K562 (cell line): Measurements from ENCODE around the gene FSTL4.

Experiments
- BCOR ChIP-seq: fragments of 450-650 bp; IDR thresholded peaks from 2 replicates; pipeline ENCODE4 v1.6.1; 2016
- NR2F6 ChIP-seq: fragments of 450-650 bp; formaldehyde crosslinking; IDR thresholded peaks from 2 replicates; pipeline ENCODE4 v1.4.0; 2020; ENCODE audit warnings: mild to moderate bottlenecking
- POLR2A ChIP-seq: fragments of 450-650 bp; conservative IDR thresholded peaks from 2 replicates; pipeline ENCODE4 v1.6.1; 2016
- POLR3G ChIP-seq: IDR thresholded peaks from 2 replicates; pipeline ENCODE4 v1.6.1; 2011; ENCODE audit not compliant: insufficient read length, insufficient replicate concordance; ENCODE audit errors: extremely low read depth
- RAD21 ChIP-seq, 2 experiments: fragments of 250-450 bp in 1 of 2; fragments of 450-650 bp in 1 of 2; sonication (Bioruptor Pico) in 1 of 2; formaldehyde crosslinking in 1 of 2; IDR thresholded peaks in 1 of 2; conservative IDR thresholded peaks in 1 of 2; 2 replicates each; pipeline versions ENCODE4 v1.4.0 to v1.8.0; 2020 to 2022; ENCODE audit warnings: mild to moderate bottlenecking in 2 of 2, moderate library complexity in 1 of 2
- TF ChIP-seq, protein P1 (sequence below), 3 experiments: IDR thresholded peaks in 2 of 3; conservative IDR thresholded peaks in 1 of 3; 2 replicates each; pipeline ENCODE4 v1.5.1; 2011 to 2012; ENCODE audit warnings: low read length in 3 of 3, mild to moderate bottlenecking in 3 of 3, control low read depth in 2 of 3, improper control_type of control experiment in 1 of 3, inconsistent platforms in 1 of 3, low read depth in 1 of 3, mixed read lengths in 1 of 3, moderate library complexity in 1 of 3; ENCODE audit not compliant: insufficient read depth in 2 of 3
- TF ChIP-seq, protein P2 (sequence below): sonication (generic); formaldehyde crosslinking; IDR thresholded peaks from 2 replicates; pipeline ENCODE4 v1.9.0; 2022; ENCODE audit warnings: mild to moderate bottlenecking, missing genetic modification reagents

DNA sequence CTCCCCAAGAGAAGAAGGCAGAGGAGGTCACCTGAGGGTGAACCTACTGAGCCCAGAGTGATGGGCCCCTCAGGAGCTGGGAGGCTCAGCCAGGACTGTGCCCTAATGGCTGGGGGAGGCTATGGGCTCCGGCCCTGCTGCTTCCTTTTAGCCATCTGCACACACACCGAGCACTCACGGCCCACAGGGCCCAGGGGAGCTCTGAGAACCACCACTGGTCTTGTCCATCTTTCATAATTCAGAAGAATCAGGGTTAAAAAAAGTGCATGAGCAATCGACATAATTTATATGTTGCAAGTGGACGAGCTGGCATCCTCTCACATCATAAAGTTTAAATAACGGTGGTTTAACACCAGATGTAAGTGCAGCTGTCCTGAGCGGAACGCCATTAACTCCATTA lies 162.1 kb downstream of the FSTL4 start:
- TF ChIP-seq, protein P1, sequence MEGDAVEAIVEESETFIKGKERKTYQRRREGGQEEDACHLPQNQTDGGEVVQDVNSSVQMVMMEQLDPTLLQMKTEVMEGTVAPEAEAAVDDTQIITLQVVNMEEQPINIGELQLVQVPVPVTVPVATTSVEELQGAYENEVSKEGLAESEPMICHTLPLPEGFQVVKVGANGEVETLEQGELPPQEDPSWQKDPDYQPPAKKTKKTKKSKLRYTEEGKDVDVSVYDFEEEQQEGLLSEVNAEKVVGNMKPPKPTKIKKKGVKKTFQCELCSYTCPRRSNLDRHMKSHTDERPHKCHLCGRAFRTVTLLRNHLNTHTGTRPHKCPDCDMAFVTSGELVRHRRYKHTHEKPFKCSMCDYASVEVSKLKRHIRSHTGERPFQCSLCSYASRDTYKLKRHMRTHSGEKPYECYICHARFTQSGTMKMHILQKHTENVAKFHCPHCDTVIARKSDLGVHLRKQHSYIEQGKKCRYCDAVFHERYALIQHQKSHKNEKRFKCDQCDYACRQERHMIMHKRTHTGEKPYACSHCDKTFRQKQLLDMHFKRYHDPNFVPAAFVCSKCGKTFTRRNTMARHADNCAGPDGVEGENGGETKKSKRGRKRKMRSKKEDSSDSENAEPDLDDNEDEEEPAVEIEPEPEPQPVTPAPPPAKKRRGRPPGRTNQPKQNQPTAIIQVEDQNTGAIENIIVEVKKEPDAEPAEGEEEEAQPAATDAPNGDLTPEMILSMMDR (IDR thresholded peaks at IDR 0.05 in 2 of 3, conservative IDR thresholded peaks at IDR 0.05 in 1 of 3; ENCODE audit: insufficient read depth in 2 of 3, low read depth in 1 of 3, low read length in 3 of 3) = no peak
- TF ChIP-seq RAD21 (CRISPR knock-in tag; conservative IDR thresholded peaks at IDR 0.05 in 1 of 2, IDR thresholded peaks at IDR 0.05 in 1 of 2) = no peak
- TF ChIP-seq, protein P2, sequence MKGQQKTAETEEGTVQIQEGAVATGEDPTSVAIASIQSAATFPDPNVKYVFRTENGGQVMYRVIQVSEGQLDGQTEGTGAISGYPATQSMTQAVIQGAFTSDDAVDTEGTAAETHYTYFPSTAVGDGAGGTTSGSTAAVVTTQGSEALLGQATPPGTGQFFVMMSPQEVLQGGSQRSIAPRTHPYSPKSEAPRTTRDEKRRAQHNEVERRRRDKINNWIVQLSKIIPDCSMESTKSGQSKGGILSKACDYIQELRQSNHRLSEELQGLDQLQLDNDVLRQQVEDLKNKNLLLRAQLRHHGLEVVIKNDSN (CRISPR knock-in tag) = no peak
- no peak for TF ChIP-seq NR2F6 (CRISPR knock-in tag)
- TF ChIP-seq BCOR = no peak
- TF ChIP-seq POLR3G = no peak
- TF ChIP-seq POLR2A = no peak
